Measurements from ENCODE around the gene SOX6.

GRCh38 chr11:16215352-16215751 is 141.0 kb downstream of the SOX6 start:
- TF ChIP-seq CTCF (conservative IDR thresholded peaks at IDR 0.05 in 1 of 2, IDR thresholded peaks at IDR 0.05 in 1 of 2; ENCODE audit: low read depth in 1 of 2, low read length in 2 of 2) (no peak), EZH2 (IDR thresholded peaks at IDR 0.05; ENCODE audit: low read length, missing control alignments) (no peak)

All from fibroblast of lung (primary cell).